SK-N-SH (cell line): ENCODE results near the gene PDLIM5. TPM values are rescaled to one million over a fixed set of nuclear protein-coding genes. Genes with fewer than 3 reads are reported as not detected.
"Not testable (repeated sequence)": the region's sequence is repeated elsewhere in the genome, so short reads cannot be mapped to it uniquely, and the experiment has no call there.

Experiments
- CTCF ChIA-PET: fragments of 300-600, 350-600 bp; formaldehyde crosslinking; extraction: SDS; loops from one replicate; lab custom pipeline; 2021; lab: Yijun Ruan, JAX
- POLR2A ChIA-PET: fragments of 350-600 bp; sonication (Branson Sonifier 250); formaldehyde crosslinking; extraction: SDS; loops from one replicate; lab custom pipeline; 2020; ENCODE audit warnings: antibody characterized with exemption, inconsistent platforms; lab: Yijun Ruan, JAX
- DNase-seq: peaks from one replicate; pipeline ENCODE4 v3.0.0; 2012
- H2AFZ ChIP-seq: fragments of 200-600 bp; sonication (generic); 2 replicates; pipeline ENCODE4 v1.8.1; 2016; ENCODE audit warnings: antibody characterized with exemption, mild to moderate bottlenecking, low read depth
- H3F3A ChIP-seq: fragments of 200-600 bp; sonication (generic); replicated peaks from 2 replicates; pipeline ENCODE3; 2016; ENCODE audit warnings: antibody characterized with exemption, mild to moderate bottlenecking; ENCODE audit not compliant: insufficient read depth
- H3K27ac ChIP-seq, 2 experiments: fragments of 200-500 bp in 1 of 2; fragments of 200-600 bp in 1 of 2; sonication (Bioruptor generic) in 1 of 2; sonication (generic), shearing (Covaris generic) in 1 of 2; 2 replicates each; pipeline versions ENCODE4 v1.5.1 to v1.6.1; 2014 to 2016; ENCODE audit warnings: low read depth in 2 of 2, inconsistent platforms in 1 of 2, low read length in 1 of 2, mild to moderate bottlenecking in 1 of 2, mixed read lengths in 1 of 2
- H3K27me3 ChIP-seq: fragments of 200-600 bp; sonication (generic), shearing (Covaris generic); 2 replicates; pipeline ENCODE4 v1.6.1; 2016; ENCODE audit warnings: mixed run types; ENCODE audit not compliant: insufficient read depth
- H3K36me3 ChIP-seq, 2 experiments: fragments of 200-500 bp in 1 of 2; fragments of 200-600 bp in 1 of 2; sonication (Bioruptor generic) in 1 of 2; sonication (generic) in 1 of 2; replicated peaks in 1 of 2; 2 replicates each; pipeline versions ENCODE3 to v1.5.1; 2014 to 2016; ENCODE audit warnings: low read length in 1 of 2, mild to moderate bottlenecking in 1 of 2; ENCODE audit not compliant: insufficient read depth in 2 of 2, control insufficient read depth in 1 of 2
- H3K4me1 ChIP-seq, 2 experiments: fragments of 200-500 bp in 1 of 2; fragments of 200-600 bp in 1 of 2; sonication (Bioruptor generic) in 1 of 2; sonication (generic), shearing (Covaris generic) in 1 of 2; 2 replicates each; pipeline versions ENCODE4 v1.5.1 to v1.6.1; 2014 to 2016; ENCODE audit warnings: low read depth in 1 of 2, low read length in 1 of 2, mixed run types in 1 of 2; ENCODE audit not compliant: insufficient read depth in 2 of 2, control insufficient read depth in 1 of 2
- H3K4me2 ChIP-seq: fragments of 200-600 bp; sonication (generic), shearing (Covaris generic); 2 replicates; pipeline ENCODE4 v1.6.1; 2017; ENCODE audit warnings: mixed run types
- H3K4me3 ChIP-seq, 2 experiments: fragments of 200-500 bp in 1 of 2; fragments of 200-600 bp in 1 of 2; sonication (Bioruptor generic) in 1 of 2; sonication (generic), shearing (Covaris generic) in 1 of 2; 2 replicates each; pipeline versions ENCODE4 v1.5.1 to v1.8.1; 2014 to 2016; ENCODE audit warnings: low read depth in 2 of 2, inconsistent platforms in 1 of 2, low read length in 1 of 2, mild to moderate bottlenecking in 1 of 2, mixed read lengths in 1 of 2, moderate library complexity in 1 of 2
- H3K79me2 ChIP-seq: fragments of 200-600 bp; sonication (generic); 2 replicates; pipeline ENCODE4 v1.8.1; 2017; ENCODE audit warnings: mild to moderate bottlenecking; ENCODE audit not compliant: insufficient read depth
- H3K9ac ChIP-seq: fragments of 200-600 bp; sonication (generic); 2 replicates; pipeline ENCODE4 v1.6.1; 2017; ENCODE audit warnings: mixed run types
- H3K9me2 ChIP-seq: fragments of 200-600 bp; sonication (generic); 2 replicates; pipeline ENCODE4 v1.6.1; 2017; ENCODE audit warnings: mixed run types
- H3K9me3 ChIP-seq: fragments of 200-600 bp; sonication (generic); 2 replicates; pipeline ENCODE4 v1.6.1; 2017; ENCODE audit warnings: mixed run types, mild to moderate bottlenecking, moderate library complexity
- H4K20me1 ChIP-seq: fragments of 200-600 bp; sonication (generic); 2 replicates; pipeline ENCODE4 v1.6.1; 2017; ENCODE audit warnings: mild to moderate bottlenecking, mixed run types; ENCODE audit not compliant: insufficient read depth
- FOXJ3 ChIP-seq: sonication (generic); formaldehyde crosslinking; IDR thresholded peaks from 2 replicates; pipeline ENCODE4 v1.5.1; 2020; ENCODE audit warnings: mild to moderate bottlenecking, missing genetic modification reagents
- IRF3 ChIP-seq: fragments of 150-350 bp; IDR thresholded peaks from 2 replicates; pipeline ENCODE4 v1.6.1; 2016; ENCODE audit warnings: mild to moderate bottlenecking, low read depth, low read length
- MEF2A ChIP-seq: IDR thresholded peaks from 2 replicates; pipeline ENCODE4 v1.4.0; 2012; ENCODE audit warnings: low read depth, borderline replicate concordance
- POLR2AphosphoS5 ChIP-seq: IDR thresholded peaks from 2 replicates; pipeline ENCODE4 v1.6.1; 2012; ENCODE audit warnings: low read depth, low read length
- RAD21 ChIP-seq: IDR thresholded peaks from 2 replicates; pipeline ENCODE4 v1.6.1; 2012; ENCODE audit warnings: mild to moderate bottlenecking, low read length
- REST ChIP-seq: IDR thresholded peaks from 2 replicates; pipeline ENCODE4 v1.6.1; 2012; ENCODE audit warnings: mild to moderate bottlenecking, low read depth, low read length, moderate library complexity
- SIN3A ChIP-seq: IDR thresholded peaks from 2 replicates; pipeline ENCODE4 v1.6.1; 2012; ENCODE audit warnings: low read depth, mild to moderate bottlenecking, low read length, moderate library complexity, borderline replicate concordance
- SMC3 ChIP-seq: IDR thresholded peaks from 2 replicates; pipeline ENCODE4 v1.6.1; 2012; ENCODE audit warnings: low read depth, low read length, improper control_type of control experiment
- TCF12 ChIP-seq: IDR thresholded peaks from 2 replicates; pipeline ENCODE4 v1.4.0; 2012
- USF1 ChIP-seq: IDR thresholded peaks from 2 replicates; pipeline ENCODE4 v1.4.0; 2012; ENCODE audit warnings: low read depth, borderline replicate concordance
- USF2 ChIP-seq: fragments of 150-350 bp; IDR thresholded peaks from 2 replicates; pipeline ENCODE4 v1.6.1; 2017; ENCODE audit warnings: antibody characterized with exemption, low read length, low read depth, borderline replicate concordance
- WGBS: methylation state at CpG from one replicate; pipeline ENCODE4 v1.1.6; 2017; ENCODE audit warnings: low lambda C conversion rate; 5-methylcytosine and 5-hydroxymethylcytosine counted together
- polyA plus RNA-seq, 3 experiments: library from polyadenylated mRNA; depleted of rRNA; stranded (reverse); fragments of >200 nt; gene quantifications; 2 replicates each; pipeline ENCODE4 v1.2.3, GENCODE V29; 2012

PDLIM5 gene
- polyA plus RNA-seq, 1 of the 3 experiments (the other 2 are of a cell fraction): 36.7 TPM

GRCh38 chr4:94475794-94476193, 24.1 kb downstream of the PDLIM5 start:
- TF ChIP-seq TCF12 (no peak), MEF2A (no peak), FOXJ3 (CRISPR knock-in tag) (no peak), IRF3 (no peak), SMC3 (no peak), POLR2AphosphoS5 (no peak), SIN3A (no peak)
- no peaks in the 10 kb centered on the region for H3K9me3 ChIP-seq
- 88% methylated on average over 2 of the region's 2 CpGs for WGBS
- no peak for DNase-seq
- H3K9ac ChIP-seq: no peak overlapping the region
- no peaks in the 10 kb centered on the region for H3K9me2 ChIP-seq
- no peak overlapping the region for H3K4me2 ChIP-seq
- CTCF ChIA-PET: no interaction called here
- peaks cover 16% of the 10 kb centered on the region for H4K20me1 ChIP-seq
- peaks cover 99% of the 10 kb centered on the region for H3K79me2 ChIP-seq
- peaks cover 33% of the 10 kb centered on the region for H3F3A ChIP-seq
- POLR2A ChIA-PET: no interaction called here
- no peak overlapping the region for H2AFZ ChIP-seq
- H3K4me3 ChIP-seq: no peak overlapping the region
- peaks cover 0 to 3% of the 10 kb centered on the region in 2 experiments for H3K36me3 ChIP-seq
- no peak overlapping the region for H3K27ac ChIP-seq
- peaks cover 5 to 13% of the 10 kb centered on the region in 2 experiments; a peak in 2 of 4 replicates for H3K4me1 ChIP-seq
- no peaks in the 10 kb centered on the region for H3K27me3 ChIP-seq

GRCh38 chr4:94477227-94477626, 25.5 kb downstream of the PDLIM5 start:
- Histone ChIP-seq H3K4me1 (peaks cover 5 to 15% of the 10 kb centered on the region in 2 experiments; a peak in 2 of 4 replicates), H3K9me3 (no peaks in the 10 kb centered on the region), H4K20me1 (peaks cover 15% of the 10 kb centered on the region), H3K36me3 (peaks cover 0 to 3% of the 10 kb centered on the region in 2 experiments), H3K27me3 (no peaks in the 10 kb centered on the region), H3K4me2 (no peak overlapping the region), H3K9ac (no peak overlapping the region), H3K27ac (no peak overlapping the region), H3F3A (peaks cover 20% of the 10 kb centered on the region), H3K79me2 (peaks cover 99% of the 10 kb centered on the region), H3K9me2 (no peaks in the 10 kb centered on the region), H2AFZ (no peak overlapping the region), H3K4me3 (no peak overlapping the region)
- ChIA-PET POLR2A (no interaction called here), CTCF (no interaction called here)
- TF ChIP-seq REST (no peak), FOXJ3 (CRISPR knock-in tag) (no peak), USF1 (no peak), USF2 (no peak), RAD21 (no peak)
- DNase-seq: no peak
- WGBS: 82% methylated on average over 2 of the region's 2 CpGs

GRCh38 chr4:94478805-94479204, 27.1 kb downstream of the PDLIM5 start:
- H2AFZ ChIP-seq, H3K9me3 ChIP-seq, H3K4me2 ChIP-seq, H3K36me3 ChIP-seq, H3K9ac ChIP-seq, POLR2A ChIA-PET, H3K27ac ChIP-seq, DNase-seq, CTCF ChIA-PET, H3K27me3 ChIP-seq, H3K4me3 ChIP-seq, H3K9me2 ChIP-seq: not testable (repeated sequence)
- H3K4me1 ChIP-seq: peaks cover 5 to 12% of the 10 kb centered on the region in 2 experiments; a peak in 2 of 4 replicates
- H3K79me2 ChIP-seq: peaks cover 97% of the 10 kb centered on the region
- 100% methylated on average over 3 of the region's 3 CpGs for WGBS
- H3F3A ChIP-seq: peaks cover 16% of the 10 kb centered on the region
- H4K20me1 ChIP-seq: peaks cover 12% of the 10 kb centered on the region
